ENCODE data around the gene KAT2A.

Gene KAT2A

GRCh38 chr17:42096360-42097111 lies 24.6 kb downstream of the KAT2A start:
- DNase-seq: no peak

GRCh38 chr17:42094375-42095069 lies 26.6 kb downstream of the KAT2A start:
- no peak for DNase-seq

GRCh38 chr17:42092939-42093338 lies 28.2 kb downstream of the KAT2A start:
- no peak for DNase-seq

- DNase-seq: no peak
These were observed 30.0 kb downstream of the KAT2A start for GRCh38 chr17:42090964-42091790.

- no peak for DNase-seq
These were observed 32.4 kb downstream of the KAT2A start for GRCh38 chr17:42088736-42089135.

- DNase-seq: peak in 31 of 58 donors; percentile 8 to 70 (median 24)
These were observed 33.1 kb downstream of the KAT2A start for GRCh38 chr17:42087736-42088705.

GRCh38 chr17:42087042-42087701 lies 34.0 kb downstream of the KAT2A start:
- DNase-seq: no peak

- no peak for DNase-seq
These were observed 39.5 kb downstream of the KAT2A start for GRCh38 chr17:42081516-42082129.

GRCh38 chr17:42079541-42079940 lies 41.6 kb downstream of the KAT2A start:
- DNase-seq: no peak

- no peak for DNase-seq
These were observed 42.6 kb downstream of the KAT2A start for GRCh38 chr17:42078396-42079043.

GRCh38 chr17:42077755-42078154 lies 43.4 kb downstream of the KAT2A start:
- no peak for DNase-seq

GRCh38 chr17:42076797-42077559 lies 44.2 kb downstream of the KAT2A start:
- DNase-seq: no peak

- DNase-seq: no peak
These were observed 45.4 kb downstream of the KAT2A start for GRCh38 chr17:42075789-42076188.

- DNase-seq: no peak
These were observed 48.6 kb downstream of the KAT2A start for GRCh38 chr17:42072323-42073187.

GRCh38 chr17:42071810-42072209 lies 49.4 kb downstream of the KAT2A start:
- no peak for DNase-seq

- DNase-seq: no peak
These were observed 52.2 kb downstream of the KAT2A start for GRCh38 chr17:42068979-42069378.

- DNase-seq: peak in 34 of 58 donors; percentile 2 to 66 (median 18)
These were observed 53.6 kb downstream of the KAT2A start for GRCh38 chr17:42067371-42068091.

All from anterior cingulate cortex (tissue), 58 donors.